ENCODE data around the gene CHL1.

- no peak for TF ChIP-seq BACH1 (IDR thresholded peaks at IDR 0.05; ENCODE audit: low read length)
- no peak for TF ChIP-seq CTCF (IDR thresholded peaks at IDR 0.05; ENCODE audit: control extremely low read depth in 1 of 3, insufficient read depth in 1 of 3, low read depth in 1 of 3, low read length in 3 of 3)
- TF ChIP-seq RFX5 (IDR thresholded peaks at IDR 0.05; ENCODE audit: borderline replicate concordance, low read depth, low read length), result no peak
- no peak for TF ChIP-seq ASH2L (IDR thresholded peaks at IDR 0.05; ENCODE audit: low read length)
- no peak for TF ChIP-seq EP300 (IDR thresholded peaks at IDR 0.05; ENCODE audit: borderline replicate concordance in 1 of 2, low read depth in 2 of 2, low read length in 2 of 2)
These were observed 110.6 kb downstream of the CHL1 start for GRCh38 chr3:307182-307581.
